ENCODE data around the gene DDX6.
"Not testable (repeated sequence)": the region's sequence is repeated elsewhere in the genome, so short reads cannot be mapped to it uniquely, and the experiment has no call there.

The DDX6 gene

DNA sequence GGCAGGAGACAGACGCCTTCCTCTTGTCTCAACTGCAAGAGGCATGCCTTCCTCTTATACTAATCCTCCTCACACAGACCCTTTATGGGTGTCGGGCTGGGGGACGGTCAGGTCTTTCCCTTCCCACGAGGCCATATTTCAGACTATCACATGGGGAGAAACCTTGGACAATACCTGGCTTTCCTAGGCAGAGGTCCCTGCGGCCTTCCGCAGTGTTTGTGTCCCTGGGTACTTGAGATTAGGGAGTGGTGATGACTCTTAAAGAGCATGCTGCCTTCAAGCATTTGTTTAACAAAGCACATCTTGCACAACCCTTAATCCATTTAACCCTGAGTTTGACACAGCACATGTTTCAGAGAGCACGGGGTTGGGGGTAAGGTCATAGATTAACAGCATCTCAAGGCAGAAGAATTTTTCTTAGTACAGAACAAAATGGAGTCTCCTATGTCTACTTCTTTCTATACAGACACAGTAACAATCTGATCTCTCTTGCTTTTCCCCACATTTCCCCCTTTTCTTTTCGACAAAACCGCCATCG is 69.4 kb downstream of the DDX6 start:
- not testable (repeated sequence) for H3K9ac ChIP-seq (ENCODE audit: low read length); H3F3A ChIP-seq (ENCODE audit: insufficient read depth); H3K27ac ChIP-seq (ENCODE audit: low read depth, low read length); H4K20me1 ChIP-seq (ENCODE audit: low read depth, low read length); H3K36me3 ChIP-seq (ENCODE audit: low read length); H3K79me2 ChIP-seq (ENCODE audit: insufficient read depth, low read length); H3K9me2 ChIP-seq (replicated peaks; ENCODE audit: insufficient read depth, low read length); H3K4me3 ChIP-seq (ENCODE audit: insufficient read depth, low read length, poor library complexity, severe bottlenecking); H3K27me3 ChIP-seq (ENCODE audit: low read length); H3K9me3 ChIP-seq (ENCODE audit: insufficient read depth, low read length); H3K4me2 ChIP-seq (ENCODE audit: low read depth, low read length, poor library complexity, severe bottlenecking); H2AFZ ChIP-seq (ENCODE audit: low read depth, low read length, severe bottlenecking)

DNA sequence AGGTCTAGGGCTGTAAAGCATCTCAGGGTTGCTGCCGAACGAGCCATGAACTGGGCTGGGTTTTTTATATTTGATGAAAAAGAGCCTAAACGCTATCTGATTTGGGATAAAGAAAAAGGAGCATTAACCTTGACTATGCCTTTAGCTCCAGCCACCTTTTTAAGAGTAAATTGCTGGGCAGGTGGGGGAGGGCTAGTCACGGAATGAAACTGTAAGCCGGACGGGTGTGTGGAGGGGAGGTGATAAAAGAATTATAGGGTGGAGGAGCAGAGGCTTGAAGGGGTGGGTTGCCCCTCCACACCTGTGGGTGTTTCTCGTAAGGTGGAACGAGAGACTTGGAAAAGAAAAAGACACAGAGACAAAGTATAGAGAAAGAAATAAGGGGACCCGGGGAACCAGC is 70.2 kb downstream of the DDX6 start:
- H3K4me2 ChIP-seq (ENCODE audit: low read depth, low read length, poor library complexity, severe bottlenecking); H3K36me3 ChIP-seq (ENCODE audit: low read length); H3K27ac ChIP-seq (ENCODE audit: low read depth, low read length); H3K4me3 ChIP-seq (ENCODE audit: insufficient read depth, low read length, poor library complexity, severe bottlenecking); H2AFZ ChIP-seq (ENCODE audit: low read depth, low read length, severe bottlenecking); H4K20me1 ChIP-seq (ENCODE audit: low read depth, low read length); H3F3A ChIP-seq (ENCODE audit: insufficient read depth); H3K9me2 ChIP-seq (replicated peaks; ENCODE audit: insufficient read depth, low read length); H3K79me2 ChIP-seq (ENCODE audit: insufficient read depth, low read length); H3K27me3 ChIP-seq (ENCODE audit: low read length); H3K9ac ChIP-seq (ENCODE audit: low read length); H3K9me3 ChIP-seq (ENCODE audit: insufficient read depth, low read length): not testable (repeated sequence)

DNA sequence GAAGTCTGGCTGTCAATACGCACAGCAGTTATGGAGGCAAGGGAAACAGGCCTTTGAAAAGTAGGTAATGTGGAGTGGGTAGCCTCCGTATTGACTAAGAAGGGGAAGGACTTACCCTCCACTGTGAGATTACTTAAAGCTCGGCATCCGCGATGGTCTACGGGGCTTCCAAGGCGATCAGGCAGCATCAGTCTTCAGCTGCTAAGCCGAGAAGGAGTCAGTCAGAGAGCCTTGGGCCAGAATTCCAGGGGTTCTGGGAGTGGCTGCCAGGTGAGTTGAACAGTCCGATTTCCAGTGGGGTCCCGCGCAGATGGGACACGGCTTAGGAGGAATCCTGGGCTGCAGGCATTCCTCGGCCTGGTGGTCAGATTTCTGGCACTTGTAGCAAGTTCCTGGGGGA is 70.9 kb downstream of the DDX6 start:
- not testable (repeated sequence) for H3F3A ChIP-seq (ENCODE audit: insufficient read depth); H3K4me3 ChIP-seq (ENCODE audit: insufficient read depth, low read length, poor library complexity, severe bottlenecking); H3K36me3 ChIP-seq (ENCODE audit: low read length); H3K9me2 ChIP-seq (replicated peaks; ENCODE audit: insufficient read depth, low read length); H3K27ac ChIP-seq (ENCODE audit: low read depth, low read length); H3K27me3 ChIP-seq (ENCODE audit: low read length); H3K79me2 ChIP-seq (ENCODE audit: insufficient read depth, low read length); H3K9ac ChIP-seq (ENCODE audit: low read length); H4K20me1 ChIP-seq (ENCODE audit: low read depth, low read length); H3K4me2 ChIP-seq (ENCODE audit: low read depth, low read length, poor library complexity, severe bottlenecking); H2AFZ ChIP-seq (ENCODE audit: low read depth, low read length, severe bottlenecking); H3K9me3 ChIP-seq (ENCODE audit: insufficient read depth, low read length)

DNA sequence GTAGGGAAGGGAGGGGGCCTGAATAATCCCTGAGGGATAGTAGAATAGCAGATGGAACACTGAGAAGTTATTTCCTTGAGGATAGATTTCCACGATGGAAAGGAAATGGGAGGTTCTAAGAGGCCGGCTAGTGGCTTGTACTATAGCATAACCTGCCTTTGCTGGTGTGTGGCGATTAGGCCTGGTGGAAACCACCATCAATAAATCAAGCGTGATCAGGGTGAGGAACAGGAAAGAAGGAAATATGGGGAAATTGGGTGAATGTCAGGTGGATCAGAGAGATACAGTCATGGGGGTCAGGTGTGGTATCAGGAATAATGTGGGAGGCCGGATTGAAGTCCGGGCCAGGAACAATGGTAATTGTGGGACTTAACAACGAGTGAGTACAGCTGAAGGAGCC is 72.4 kb downstream of the DDX6 start:
- H3K4me2 ChIP-seq (ENCODE audit: low read depth, low read length, poor library complexity, severe bottlenecking); H3K9ac ChIP-seq (ENCODE audit: low read length); H3K9me3 ChIP-seq (ENCODE audit: insufficient read depth, low read length); H3K27me3 ChIP-seq (ENCODE audit: low read length); H3K27ac ChIP-seq (ENCODE audit: low read depth, low read length); H4K20me1 ChIP-seq (ENCODE audit: low read depth, low read length); H3K36me3 ChIP-seq (ENCODE audit: low read length); H3K79me2 ChIP-seq (ENCODE audit: insufficient read depth, low read length); H3K9me2 ChIP-seq (replicated peaks; ENCODE audit: insufficient read depth, low read length); H2AFZ ChIP-seq (ENCODE audit: low read depth, low read length, severe bottlenecking); H3K4me3 ChIP-seq (ENCODE audit: insufficient read depth, low read length, poor library complexity, severe bottlenecking); H3F3A ChIP-seq (ENCODE audit: insufficient read depth): not testable (repeated sequence)

DNA sequence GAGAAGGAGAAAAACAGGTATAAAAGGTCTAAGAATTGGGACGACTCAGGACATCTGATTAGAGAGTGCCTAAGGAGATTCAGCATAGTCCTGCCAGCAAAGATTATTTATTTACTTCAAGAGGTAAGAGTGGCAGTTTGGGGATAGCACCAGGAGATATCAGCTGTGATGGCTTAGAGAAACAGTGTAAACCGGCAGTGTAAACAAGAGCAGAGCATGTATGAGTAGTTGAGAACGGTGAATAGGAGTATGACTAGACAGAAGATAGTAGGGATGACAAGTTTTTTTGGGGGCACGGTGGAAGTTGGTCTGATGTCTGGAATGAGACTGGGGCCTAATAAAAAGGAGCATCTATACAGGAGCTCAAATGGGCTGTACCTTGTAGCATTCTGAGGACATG is 73.2 kb downstream of the DDX6 start:
- H3K79me2 ChIP-seq (ENCODE audit: insufficient read depth, low read length); H3K27ac ChIP-seq (ENCODE audit: low read depth, low read length); H3K9ac ChIP-seq (ENCODE audit: low read length); H3K36me3 ChIP-seq (ENCODE audit: low read length); H3K4me3 ChIP-seq (ENCODE audit: insufficient read depth, low read length, poor library complexity, severe bottlenecking); H4K20me1 ChIP-seq (ENCODE audit: low read depth, low read length); H3K9me3 ChIP-seq (ENCODE audit: insufficient read depth, low read length); H3K4me2 ChIP-seq (ENCODE audit: low read depth, low read length, poor library complexity, severe bottlenecking); H3K27me3 ChIP-seq (ENCODE audit: low read length); H3K9me2 ChIP-seq (replicated peaks; ENCODE audit: insufficient read depth, low read length); H2AFZ ChIP-seq (ENCODE audit: low read depth, low read length, severe bottlenecking); H3F3A ChIP-seq (ENCODE audit: insufficient read depth): not testable (repeated sequence)

DNA sequence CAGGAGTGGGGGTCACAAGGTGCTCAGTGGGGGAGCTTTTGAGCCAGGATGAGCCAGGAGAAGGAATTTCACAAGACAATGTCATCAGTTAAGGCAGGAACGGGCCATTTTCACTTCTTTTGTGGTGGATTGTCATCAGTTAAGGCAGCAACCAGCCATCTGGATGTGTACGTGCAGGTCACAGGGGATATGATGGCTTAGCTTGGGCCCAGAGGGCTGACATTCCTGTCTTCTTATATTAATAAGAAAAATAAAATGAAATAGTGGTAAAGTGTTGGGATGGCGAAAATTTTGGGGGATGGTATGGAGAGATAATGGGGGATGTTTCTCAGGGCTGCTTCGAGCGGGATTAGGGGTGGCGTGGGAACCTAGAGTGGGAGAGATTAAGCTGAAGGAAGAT is 73.7 kb downstream of the DDX6 start:
- not testable (repeated sequence) for H3K4me3 ChIP-seq (ENCODE audit: insufficient read depth, low read length, poor library complexity, severe bottlenecking); H3K9ac ChIP-seq (ENCODE audit: low read length); H2AFZ ChIP-seq (ENCODE audit: low read depth, low read length, severe bottlenecking); H3K27ac ChIP-seq (ENCODE audit: low read depth, low read length); H3K36me3 ChIP-seq (ENCODE audit: low read length); H3K9me2 ChIP-seq (replicated peaks; ENCODE audit: insufficient read depth, low read length); H4K20me1 ChIP-seq (ENCODE audit: low read depth, low read length); H3K79me2 ChIP-seq (ENCODE audit: insufficient read depth, low read length); H3F3A ChIP-seq (ENCODE audit: insufficient read depth); H3K9me3 ChIP-seq (ENCODE audit: insufficient read depth, low read length); H3K4me2 ChIP-seq (ENCODE audit: low read depth, low read length, poor library complexity, severe bottlenecking); H3K27me3 ChIP-seq (ENCODE audit: low read length)
